ENCODE measurements around the gene FAM161B. TPM values are rescaled to one million over a fixed set of nuclear protein-coding genes. Genes with fewer than 3 reads are reported as not detected.
"Not testable (repeated sequence)": the region's sequence is repeated elsewhere in the genome, so short reads cannot be mapped to it uniquely, and the experiment has no call there.

FAM161B gene
- total RNA-seq, 2 experiments from 2014 or later: 2.6 to 3.5 TPM

DNA sequence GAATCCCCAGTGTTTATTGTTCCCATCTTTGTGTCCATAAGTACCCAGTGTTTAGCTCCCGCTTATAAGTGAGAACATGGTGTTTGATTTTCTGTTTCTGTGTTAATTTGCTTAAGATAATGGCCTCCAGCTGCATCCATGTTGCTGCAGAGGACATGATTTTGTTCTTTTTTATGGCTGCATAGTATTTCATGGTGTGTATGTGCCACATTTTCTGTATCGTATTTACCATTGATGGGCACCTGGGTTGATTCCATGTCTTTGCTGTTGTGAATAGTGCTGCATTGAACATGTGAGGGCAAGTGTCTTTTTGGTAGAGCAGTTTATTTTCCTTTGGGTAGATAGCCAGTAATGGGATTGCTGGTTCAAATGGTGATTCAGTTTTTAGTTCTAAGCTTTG, 30.4 kb downstream of the FAM161B start:
- H3K4me3 Mint-ChIP-seq; H3K27ac Mint-ChIP-seq; ATAC-seq (ENCODE audit: low read depth); POLR2A ChIA-PET; DNase-seq; H3K27me3 Mint-ChIP-seq; H3K9me3 Mint-ChIP-seq; H3K4me1 Mint-ChIP-seq: not testable (repeated sequence)
- peaks cover 12% of the 10 kb centered on the region for H3K36me3 Mint-ChIP-seq

GRCh38 chr14:73916324-73916723, 33.6 kb downstream of the FAM161B start:
- POLR2A ChIA-PET: interaction anchor here (0.7 kb wide), 1 partner anchor 615 kb away, joined by 3 read pairs; no protein-coding TSS in a partner anchor
- Mint-ChIP-seq H3K27ac (no peak overlapping the region), H3K36me3 (peaks cover 29% of the 10 kb centered on the region), H3K4me3 (no peak overlapping the region), H3K27me3 (no peaks in the 10 kb centered on the region), H3K9me3 (no peaks in the 10 kb centered on the region), H3K4me1 (peaks cover 1% of the 10 kb centered on the region)
- DNase-seq (no peak), ATAC-seq (ENCODE audit: low read depth) (no peak)

GRCh38 chr14:73913256-73913655, 36.6 kb downstream of the FAM161B start:
- no peaks in the 10 kb centered on the region for H3K27me3 Mint-ChIP-seq
- H3K36me3 Mint-ChIP-seq: peaks cover 46% of the 10 kb centered on the region
- H3K27ac Mint-ChIP-seq: no peak overlapping the region
- H3K4me1 Mint-ChIP-seq: peaks cover 3% of the 10 kb centered on the region
- H3K4me3 Mint-ChIP-seq: no peak overlapping the region
- no peaks in the 10 kb centered on the region for H3K9me3 Mint-ChIP-seq
- ATAC-seq (ENCODE audit: low read depth) (no peak), DNase-seq (no peak)
- POLR2A ChIA-PET: no interaction called here

GRCh38 chr14:73909681-73910080, 40.2 kb downstream of the FAM161B start:
- Mint-ChIP-seq H3K4me1 (peaks cover 3% of the 10 kb centered on the region), H3K9me3 (no peaks in the 10 kb centered on the region), H3K27me3 (no peaks in the 10 kb centered on the region), H3K36me3 (peaks cover 60% of the 10 kb centered on the region), H3K4me3 (no peak overlapping the region), H3K27ac (no peak overlapping the region)
- ATAC-seq (ENCODE audit: low read depth) (no peak), DNase-seq (no peak)
- POLR2A ChIA-PET: no interaction called here

DNA sequence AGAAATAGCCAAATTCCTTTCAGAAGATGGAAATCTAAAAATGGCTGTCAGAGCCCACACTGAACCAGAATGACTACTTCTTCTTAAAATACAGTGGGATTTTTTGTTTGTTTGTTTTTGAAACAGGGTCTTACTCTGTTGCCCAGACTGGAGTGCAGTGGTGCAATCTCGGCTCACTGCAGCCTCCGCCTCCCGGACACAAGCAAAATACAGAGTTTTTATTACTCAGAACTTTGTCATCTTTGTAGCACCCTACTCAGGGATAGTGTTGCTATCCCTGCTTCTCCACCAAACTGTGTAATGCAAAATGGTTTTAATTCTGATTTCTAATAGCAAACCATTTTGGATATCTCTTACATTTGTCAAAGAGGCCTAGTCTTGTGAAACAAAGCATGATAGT, 46.9 kb downstream of the FAM161B start:
- POLR2A ChIA-PET: no interaction called here

GRCh38 chr14:73896521-73896920, 53.4 kb downstream of the FAM161B start:
- H3K4me3 Mint-ChIP-seq: no peak overlapping the region
- no peaks in the 10 kb centered on the region for H3K9me3 Mint-ChIP-seq
- DNase-seq (no peak), ATAC-seq (ENCODE audit: low read depth) (no peak)
- POLR2A ChIA-PET: interaction anchor here (2.1 kb wide), 1 partner anchor 10 kb away, joined by 7 read pairs; the partner anchor contains the start of gene ZNF410
- peaks cover 4% of the 10 kb centered on the region for H3K4me1 Mint-ChIP-seq
- no peaks in the 10 kb centered on the region for H3K27me3 Mint-ChIP-seq
- H3K36me3 Mint-ChIP-seq: peaks cover 28% of the 10 kb centered on the region
- H3K27ac Mint-ChIP-seq: no peak overlapping the region

More for the DNA sequence above, 46.9 kb downstream of the FAM161B start:
- ATAC-seq (ENCODE audit: low read depth) (no peak), DNase-seq (no peak)
- Mint-ChIP-seq H3K9me3 (no peaks in the 10 kb centered on the region), H3K36me3 (peaks cover 19% of the 10 kb centered on the region), H3K4me1 (no peaks in the 10 kb centered on the region), H3K27me3 (no peaks in the 10 kb centered on the region), H3K27ac (no peak overlapping the region), H3K4me3 (no peak overlapping the region)

- no peaks in the 10 kb centered on the region for H3K27me3 Mint-ChIP-seq
- ATAC-seq (ENCODE audit: low read depth): no peak
- POLR2A ChIA-PET: interaction anchor here (2.1 kb wide), 1 partner anchor 9 kb away, joined by 7 read pairs; the partner anchor contains the start of gene ZNF410
- peaks cover 7% of the 10 kb centered on the region for H3K4me1 Mint-ChIP-seq
- peaks cover 28% of the 10 kb centered on the region for H3K36me3 Mint-ChIP-seq
- H3K4me3 Mint-ChIP-seq: no peak overlapping the region
- H3K9me3 Mint-ChIP-seq: no peaks in the 10 kb centered on the region
- DNase-seq: no peak
- H3K27ac Mint-ChIP-seq: no peak overlapping the region
These were observed 54.0 kb downstream of the FAM161B start for GRCh38 chr14:73895939-73896338.

GRCh38 chr14:73894180-73894687, 55.7 kb downstream of the FAM161B start:
- Mint-ChIP-seq H3K36me3 (peaks cover 30% of the 10 kb centered on the region), H3K4me1 (peaks cover 18% of the 10 kb centered on the region)
- POLR2A ChIA-PET: interaction anchor here (2.1 kb wide), 1 partner anchor 8 kb away, joined by 7 read pairs; the partner anchor contains the start of gene ZNF410
- not testable (repeated sequence) for H3K9me3 Mint-ChIP-seq; H3K27ac Mint-ChIP-seq; H3K4me3 Mint-ChIP-seq; DNase-seq; H3K27me3 Mint-ChIP-seq; ATAC-seq (ENCODE audit: low read depth)

DNA sequence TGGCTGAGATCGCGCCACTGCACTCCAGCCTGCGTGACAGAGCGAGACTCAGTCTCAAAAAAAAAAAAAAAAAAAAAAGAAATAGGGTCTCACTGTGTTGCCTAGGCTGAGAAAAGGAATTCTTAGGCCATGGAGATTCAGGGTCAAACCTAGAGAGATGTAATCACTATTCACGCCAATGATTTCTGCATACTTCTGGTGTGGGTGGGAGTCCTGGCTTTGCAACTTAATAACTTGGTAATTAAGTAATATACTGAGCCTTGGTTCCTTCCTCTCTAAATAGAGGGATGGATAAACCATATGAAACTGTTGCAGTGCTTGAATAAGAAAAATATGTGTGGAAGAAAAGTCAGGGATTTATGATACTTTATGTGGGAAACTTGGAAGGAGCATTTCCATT, 60.5 kb downstream of the FAM161B start:
- DNase-seq: no peak
- no peaks in the 10 kb centered on the region for H3K9me3 Mint-ChIP-seq
- POLR2A ChIA-PET: interaction anchor here (0.6 kb wide), 1 partner anchor 21 kb away, joined by 3 read pairs; no protein-coding TSS in a partner anchor
- no peak for ATAC-seq (ENCODE audit: low read depth)
- H3K27ac Mint-ChIP-seq: no peak overlapping the region
- H3K4me1 Mint-ChIP-seq: peaks cover 49% of the 10 kb centered on the region
- no peaks in the 10 kb centered on the region for H3K27me3 Mint-ChIP-seq
- H3K4me3 Mint-ChIP-seq: peak overlapping the region; percentile 46
- H3K36me3 Mint-ChIP-seq: peaks cover 20% of the 10 kb centered on the region

GRCh38 chr14:73888971-73889370, 60.9 kb downstream of the FAM161B start:
- Mint-ChIP-seq H3K27ac (no peak overlapping the region), H3K4me3 (peak overlapping the region; percentile 96), H3K27me3 (no peaks in the 10 kb centered on the region), H3K9me3 (no peaks in the 10 kb centered on the region), H3K4me1 (peaks cover 49% of the 10 kb centered on the region), H3K36me3 (peaks cover 18% of the 10 kb centered on the region)
- POLR2A ChIA-PET: no interaction called here
- no peak for DNase-seq
- no peak for ATAC-seq (ENCODE audit: low read depth)

- H3K9me3 Mint-ChIP-seq: no peaks in the 10 kb centered on the region
- H3K36me3 Mint-ChIP-seq: peaks cover 14% of the 10 kb centered on the region
- POLR2A ChIA-PET: no interaction called here
- no peaks in the 10 kb centered on the region for H3K27me3 Mint-ChIP-seq
- ATAC-seq (ENCODE audit: low read depth) (no peak), DNase-seq (no peak)
- peak overlapping the region; percentile 97 for H3K27ac Mint-ChIP-seq
- peak overlapping the region; percentile 96 for H3K4me3 Mint-ChIP-seq
- peaks cover 48% of the 10 kb centered on the region for H3K4me1 Mint-ChIP-seq
These were observed 61.5 kb downstream of the FAM161B start for GRCh38 chr14:73888460-73888725.

- DNase-seq (no peak), ATAC-seq (ENCODE audit: low read depth) (no peak)
- H3K27ac Mint-ChIP-seq: peak overlapping the region; percentile 97
- peak overlapping the region; percentile 96 for H3K4me3 Mint-ChIP-seq
- no peaks in the 10 kb centered on the region for H3K9me3 Mint-ChIP-seq
- peaks cover 14% of the 10 kb centered on the region for H3K36me3 Mint-ChIP-seq
- POLR2A ChIA-PET: interaction anchor here (0.6 to 1.9 kb wide), 4 partner anchors 13 to 380 kb away, joined by 3 to 6 read pairs (median 4); partner anchors contain the start of gene ACOT2
- peaks cover 48% of the 10 kb centered on the region for H3K4me1 Mint-ChIP-seq
- no peaks in the 10 kb centered on the region for H3K27me3 Mint-ChIP-seq
These were observed 62.0 kb downstream of the FAM161B start for GRCh38 chr14:73887694-73888459.

DNA sequence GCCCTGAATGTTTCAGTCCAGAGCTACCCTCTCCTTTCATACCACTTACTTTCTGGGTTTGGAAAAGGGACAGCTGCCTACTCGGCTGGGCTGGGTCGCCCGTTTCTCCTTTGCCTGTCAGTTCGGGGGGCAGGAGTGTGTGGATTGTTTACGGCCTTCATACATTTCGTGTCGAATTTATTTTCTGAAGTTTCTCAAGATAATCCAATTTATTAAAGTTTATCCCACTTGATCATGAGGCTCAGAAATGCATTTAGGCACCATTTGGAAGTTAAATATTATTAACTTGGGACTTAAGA, 62.6 kb downstream of the FAM161B start:
- Mint-ChIP-seq H3K36me3 (peaks cover 14% of the 10 kb centered on the region), H3K4me3 (peak overlapping the region; percentile 96), H3K9me3 (no peaks in the 10 kb centered on the region), H3K27me3 (no peaks in the 10 kb centered on the region), H3K4me1 (peaks cover 48% of the 10 kb centered on the region), H3K27ac (peak overlapping the region; percentile 97)
- DNase-seq (no peak), ATAC-seq (ENCODE audit: low read depth) (no peak)
- POLR2A ChIA-PET: interaction anchor here (0.6 to 1.9 kb wide), 8 partner anchors 8 to 379 kb away, joined by 3 to 16 read pairs (median 5); partner anchors contain the start of gene ACOT2
